Thoracic aorta (tissue), 2 donors: ENCODE measurements around the gene BATF2. TPM values are rescaled to one million over a fixed set of nuclear protein-coding genes. Genes with fewer than 3 reads are reported as not detected.
A peak's percentile ranks its signal among the peaks of the same experiment; 100 is the strongest.

Source experiments
- ATAC-seq: fragments of 150-250 bp; one replicate; pipeline ENCODE4 v1.8.0; 2017; ENCODE audit warnings: low read depth; ENCODE audit not compliant: insufficient number of reproducible peaks, low FRiP score
- DNase-seq: peaks from one replicate; pipeline ENCODE4 v3.0.0-alpha.2; 2020; ENCODE audit warnings: low spot score
- H3K27ac ChIP-seq, 2 donors: fragments of 200-600 bp; sonication (generic); 1 replicate in 1 of 2; 2 replicates in 1 of 2; pipeline ENCODE4 v1.5.1; 2016; ENCODE audit warnings: mild to moderate bottlenecking in 2 of 2, moderate library complexity in 2 of 2
- H3K27me3 ChIP-seq: fragments of 200-600 bp; sonication (generic); replicated peaks from 2 replicates; pipeline ENCODE4 v1.6.0; 2016; ENCODE audit warnings: mild to moderate bottlenecking; ENCODE audit not compliant: insufficient read depth
- H3K36me3 ChIP-seq: fragments of 200-600 bp; sonication (generic); one replicate; pipeline ENCODE4 v1.5.1; 2016
- H3K4me1 ChIP-seq, 2 donors: fragments of 200-600 bp; sonication (generic); 1 replicate in 1 of 2; 2 replicates in 1 of 2; pipeline versions ENCODE4 v1.5.1 to v1.6.0; 2016; ENCODE audit warnings: low read depth in 2 of 2, mild to moderate bottlenecking in 1 of 2; ENCODE audit not compliant: control insufficient read depth in 1 of 2
- H3K4me3 ChIP-seq: fragments of 200-600 bp; sonication (generic); 2 replicates; pipeline ENCODE4 v1.5.1; 2016; ENCODE audit warnings: mild to moderate bottlenecking
- H3K9me3 ChIP-seq: fragments of 200-600 bp; sonication (generic); 2 replicates; pipeline ENCODE4 v1.5.1; 2016
- total RNA-seq, 2 donors: library from RNA; depleted of rRNA; stranded (reverse); fragments of >200 nt; gene quantifications; one replicate each; pipeline versions ENCODE4 v1.1.0 to v1.2.3, GENCODE V29; 2016
- TF ChIP-seq, protein P1 (sequence below): fragments of 200-600 bp; sonication (generic); IDR thresholded peaks from one replicate; pipeline ENCODE4 v1.5.1; 2019; ENCODE audit warnings: antibody characterized with exemption

BATF2 gene
- total RNA-seq, 2 donors from 2014 or later = 0.92 to 2.6 TPM

DNA sequence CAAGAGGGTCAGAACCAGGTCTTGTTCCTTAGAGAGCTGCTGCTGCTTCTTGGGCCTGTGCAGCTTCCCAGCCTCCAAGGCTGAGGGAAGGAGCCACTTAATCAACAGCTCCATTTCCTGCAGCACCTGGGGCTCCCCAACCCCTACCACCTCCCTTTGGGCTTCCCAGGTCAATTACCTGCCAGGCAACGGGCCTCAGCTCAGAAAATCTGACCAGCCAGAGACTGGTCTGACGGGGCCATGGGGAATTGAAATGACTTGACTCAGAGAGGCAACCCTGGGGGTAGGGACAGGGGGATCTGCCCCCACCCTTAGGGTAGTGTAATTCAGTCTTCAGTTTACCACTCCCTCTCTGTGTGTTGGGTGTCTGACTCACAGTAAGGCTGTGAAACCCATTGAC is 20.1 kb downstream of the BATF2 start:
- H3K27me3 ChIP-seq = no peaks in the 10 kb centered on the region
- ATAC-seq = no peak
- no peak for DNase-seq

GRCh38 chr11:64974124-64974523 is 22.6 kb downstream of the BATF2 start:
- ATAC-seq (no peak), DNase-seq (no peak)
- Histone ChIP-seq H3K4me3 (no peak overlapping the region), H3K4me1 (peaks cover 0 to 14% of the 10 kb centered on the region in 2 donors), H3K36me3 (no peaks in the 10 kb centered on the region), H3K9me3 (no peaks in the 10 kb centered on the region), H3K27ac (no peak overlapping the region), H3K27me3 (no peaks in the 10 kb centered on the region)
- TF ChIP-seq, protein P1, sequence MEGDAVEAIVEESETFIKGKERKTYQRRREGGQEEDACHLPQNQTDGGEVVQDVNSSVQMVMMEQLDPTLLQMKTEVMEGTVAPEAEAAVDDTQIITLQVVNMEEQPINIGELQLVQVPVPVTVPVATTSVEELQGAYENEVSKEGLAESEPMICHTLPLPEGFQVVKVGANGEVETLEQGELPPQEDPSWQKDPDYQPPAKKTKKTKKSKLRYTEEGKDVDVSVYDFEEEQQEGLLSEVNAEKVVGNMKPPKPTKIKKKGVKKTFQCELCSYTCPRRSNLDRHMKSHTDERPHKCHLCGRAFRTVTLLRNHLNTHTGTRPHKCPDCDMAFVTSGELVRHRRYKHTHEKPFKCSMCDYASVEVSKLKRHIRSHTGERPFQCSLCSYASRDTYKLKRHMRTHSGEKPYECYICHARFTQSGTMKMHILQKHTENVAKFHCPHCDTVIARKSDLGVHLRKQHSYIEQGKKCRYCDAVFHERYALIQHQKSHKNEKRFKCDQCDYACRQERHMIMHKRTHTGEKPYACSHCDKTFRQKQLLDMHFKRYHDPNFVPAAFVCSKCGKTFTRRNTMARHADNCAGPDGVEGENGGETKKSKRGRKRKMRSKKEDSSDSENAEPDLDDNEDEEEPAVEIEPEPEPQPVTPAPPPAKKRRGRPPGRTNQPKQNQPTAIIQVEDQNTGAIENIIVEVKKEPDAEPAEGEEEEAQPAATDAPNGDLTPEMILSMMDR = no peak

More for the DNA sequence above, 20.1 kb downstream of the BATF2 start:
- Histone ChIP-seq H3K4me1 (peaks cover 0 to 8% of the 10 kb centered on the region in 2 donors), H3K27ac (no peak overlapping the region), H3K9me3 (no peaks in the 10 kb centered on the region), H3K36me3 (no peaks in the 10 kb centered on the region), H3K4me3 (no peak overlapping the region)
- TF ChIP-seq, protein P1 = no peak

DNA sequence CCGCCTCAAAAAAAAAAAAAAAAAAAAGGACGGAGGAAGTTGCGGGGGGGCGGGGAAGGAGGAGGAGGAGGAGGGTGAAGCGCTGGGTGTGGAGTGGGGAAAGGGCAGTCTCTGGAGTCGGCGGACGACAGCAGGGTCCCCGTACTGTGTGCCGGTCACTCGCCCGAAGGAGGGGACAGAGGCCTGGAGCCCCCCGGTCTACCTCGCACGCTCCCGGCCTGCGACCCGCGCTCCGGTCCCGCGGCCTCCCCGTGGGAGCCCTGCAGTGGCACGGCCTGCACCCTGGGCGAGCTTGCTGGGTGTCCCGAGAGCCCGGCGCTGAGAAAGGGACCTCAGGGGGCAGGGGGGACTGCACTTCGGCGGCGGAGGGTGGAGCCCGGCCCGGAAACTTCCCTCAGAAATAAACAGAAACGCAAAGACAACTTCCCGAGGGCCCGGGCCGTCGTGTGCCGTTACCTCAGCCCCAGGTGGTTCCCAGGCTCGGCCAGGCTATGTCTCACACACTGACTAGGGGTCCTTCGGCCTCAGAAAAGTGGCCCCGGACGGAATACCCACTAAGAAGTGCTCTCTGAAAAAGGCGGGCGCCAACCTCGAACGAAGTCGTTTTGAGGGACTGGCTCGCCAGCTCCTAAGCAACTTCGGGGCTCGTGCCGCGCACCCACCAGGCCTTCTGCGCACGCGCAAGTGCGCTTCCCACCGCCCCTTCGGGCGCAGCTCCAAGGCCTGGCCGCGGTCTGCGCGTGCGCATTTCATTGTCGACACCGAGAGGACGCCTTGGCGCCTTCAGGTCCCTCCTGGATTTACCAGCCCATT is 25.1 kb downstream of the BATF2 start, which contains the start of gene MAJIN:
Gene MAJIN, minus strand, starts transcription at position 688 of the 813 bp plus-strand sequence. CDS start 12,703 bp downstream, outside the sequence.
- Histone ChIP-seq H3K36me3 (no peaks in the 10 kb centered on the region), H3K27me3 (no peaks in the 10 kb centered on the region), H3K9me3 (no peaks in the 10 kb centered on the region), H3K4me3 (peak within 1 kb of the TSS; percentile 68), H3K27ac (no peak within 1 kb of the TSS), H3K4me1 (peaks cover 0 to 14% of the 10 kb centered on the region in 2 donors)
- TF ChIP-seq, protein P1 = no peak
- DNase-seq = peak; percentile 32
- peak; percentile 60 for ATAC-seq

DNA sequence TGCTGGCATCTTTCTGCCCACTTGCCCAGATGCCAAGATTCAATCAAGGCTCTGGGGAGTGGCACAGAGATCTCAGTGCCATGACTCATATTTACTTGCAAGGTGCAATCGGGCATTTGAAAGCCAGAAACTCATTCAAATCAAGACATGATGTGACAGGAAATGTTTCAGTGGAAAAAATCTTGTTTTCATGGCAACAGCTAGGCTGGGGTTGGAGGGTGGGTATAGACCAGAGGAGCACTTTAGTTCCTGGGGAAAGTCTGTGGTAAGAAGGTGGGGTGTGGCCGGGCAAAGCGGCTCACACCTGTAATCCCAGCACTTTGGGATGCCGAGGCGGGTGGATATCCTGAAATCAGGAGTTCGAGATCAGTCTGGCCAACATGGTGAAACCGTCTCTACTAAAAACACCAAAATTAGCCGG is 26.0 kb downstream of the BATF2 start:
- no peak for ATAC-seq
- Histone ChIP-seq H3K27me3 (no peaks in the 10 kb centered on the region), H3K4me3 (no peak overlapping the region), H3K4me1 (peaks cover 0 to 14% of the 10 kb centered on the region in 2 donors), H3K36me3 (no peaks in the 10 kb centered on the region), H3K9me3 (no peaks in the 10 kb centered on the region), H3K27ac (no peak overlapping the region)
- DNase-seq = no peak
- TF ChIP-seq, protein P1 = no peak

- peaks cover 0 to 14% of the 10 kb centered on the region in 2 donors for H3K4me1 ChIP-seq
- H3K27ac ChIP-seq = no peak overlapping the region
- TF ChIP-seq, protein P1 = no peak
- no peak overlapping the region for H3K4me3 ChIP-seq
- H3K36me3 ChIP-seq = no peaks in the 10 kb centered on the region
- H3K27me3 ChIP-seq = no peaks in the 10 kb centered on the region
- no peaks in the 10 kb centered on the region for H3K9me3 ChIP-seq
- ATAC-seq = no peak
- DNase-seq = no peak
Observed at GRCh38 chr11:64969209-64969608, 27.6 kb downstream of the BATF2 start.
